Measurements from ENCODE around the gene CC2D1A. TPM values are rescaled to one million over a fixed set of nuclear protein-coding genes. Genes with fewer than 3 reads are reported as not detected.
A peak's percentile ranks its signal among the peaks of the same experiment; 100 is the strongest.

The CC2D1A gene
- total and polyA plus RNA-seq, 8 donors: 25.0 to 34.3 (median 30.5) TPM

DNA sequence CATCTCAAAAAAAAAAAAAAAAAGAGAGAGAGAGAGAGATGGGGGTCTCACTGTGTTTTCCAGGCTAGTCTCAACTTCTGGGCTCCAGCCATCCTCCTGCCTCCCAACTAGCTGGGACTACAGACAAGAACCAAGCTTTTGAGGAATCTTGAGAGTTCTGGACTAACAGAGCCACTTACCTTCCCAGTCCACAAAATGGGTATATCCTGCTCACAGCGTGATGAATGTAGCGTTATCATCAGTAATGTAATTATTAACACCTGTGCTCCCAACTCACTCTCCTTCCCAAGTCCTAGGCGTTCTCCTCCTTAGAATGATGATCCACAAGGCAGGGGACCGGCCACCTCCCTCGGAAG, 33.7 kb upstream of the CC2D1A start:
- TF ChIP-seq, protein P1, sequence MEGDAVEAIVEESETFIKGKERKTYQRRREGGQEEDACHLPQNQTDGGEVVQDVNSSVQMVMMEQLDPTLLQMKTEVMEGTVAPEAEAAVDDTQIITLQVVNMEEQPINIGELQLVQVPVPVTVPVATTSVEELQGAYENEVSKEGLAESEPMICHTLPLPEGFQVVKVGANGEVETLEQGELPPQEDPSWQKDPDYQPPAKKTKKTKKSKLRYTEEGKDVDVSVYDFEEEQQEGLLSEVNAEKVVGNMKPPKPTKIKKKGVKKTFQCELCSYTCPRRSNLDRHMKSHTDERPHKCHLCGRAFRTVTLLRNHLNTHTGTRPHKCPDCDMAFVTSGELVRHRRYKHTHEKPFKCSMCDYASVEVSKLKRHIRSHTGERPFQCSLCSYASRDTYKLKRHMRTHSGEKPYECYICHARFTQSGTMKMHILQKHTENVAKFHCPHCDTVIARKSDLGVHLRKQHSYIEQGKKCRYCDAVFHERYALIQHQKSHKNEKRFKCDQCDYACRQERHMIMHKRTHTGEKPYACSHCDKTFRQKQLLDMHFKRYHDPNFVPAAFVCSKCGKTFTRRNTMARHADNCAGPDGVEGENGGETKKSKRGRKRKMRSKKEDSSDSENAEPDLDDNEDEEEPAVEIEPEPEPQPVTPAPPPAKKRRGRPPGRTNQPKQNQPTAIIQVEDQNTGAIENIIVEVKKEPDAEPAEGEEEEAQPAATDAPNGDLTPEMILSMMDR (IDR thresholded peaks at IDR 0.05): no peak
- no peaks in the 10 kb centered on the region for H3K36me3 ChIP-seq
- H3K27ac ChIP-seq: no peak overlapping the region
- H3K9me3 ChIP-seq: no peaks in the 10 kb centered on the region
- no peak for DNase-seq
- peak overlapping the region; percentile 19 to 36 for H3K4me3 ChIP-seq
- no peaks in the 10 kb centered on the region for H3K27me3 ChIP-seq
- intact Hi-C loops (cut with DNase I): no loop called here
- peaks cover 0 to 11% of the 10 kb centered on the region in 2 donors for H3K4me1 ChIP-seq
- no peak for ATAC-seq

DNA sequence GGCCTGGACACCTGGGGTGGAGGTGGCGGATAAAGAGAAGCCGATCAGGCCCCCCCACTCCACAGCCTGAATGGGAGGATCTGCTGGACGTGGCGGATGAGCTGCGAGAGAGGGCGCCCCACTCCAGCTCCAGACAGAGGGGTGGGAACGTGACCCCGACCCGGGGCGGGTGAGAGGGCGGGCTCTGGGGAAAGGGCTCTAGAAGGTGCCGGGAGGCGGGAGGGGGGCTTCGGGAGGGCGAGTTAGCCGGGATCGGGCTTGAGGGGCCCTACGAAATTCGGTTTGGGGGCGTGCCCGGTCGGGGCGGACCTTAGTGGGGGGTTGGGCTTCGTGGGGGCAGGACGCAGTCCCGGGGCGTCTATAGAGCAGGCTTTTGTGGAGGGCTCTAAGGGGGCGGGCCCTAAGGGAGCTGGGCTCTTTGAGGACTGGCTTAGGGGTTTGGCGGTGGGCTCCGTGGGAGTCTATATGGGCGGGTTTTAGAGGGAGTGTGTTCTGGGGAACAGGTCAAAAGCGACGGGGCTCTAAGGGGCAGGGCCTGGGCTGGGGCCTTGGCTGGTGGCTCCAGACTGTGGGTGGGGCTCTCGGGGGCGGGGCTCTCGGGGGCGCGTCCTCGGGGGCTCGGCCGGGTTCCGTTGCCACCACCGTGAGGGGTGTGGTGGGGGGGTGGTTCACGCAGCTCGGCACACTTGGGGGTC, 33.2 kb upstream of the CC2D1A start:
- no peaks in the 10 kb centered on the region for H3K27me3 ChIP-seq
- intact Hi-C loops (cut with DNase I): no loop called here
- no peak overlapping the region for H3K27ac ChIP-seq
- TF ChIP-seq, protein P1 (IDR thresholded peaks at IDR 0.05): no peak
- DNase-seq (peak in 1 of 4 donors; percentile 83), ATAC-seq (peak; percentile 68)
- peak overlapping the region; percentile 19 to 36 for H3K4me3 ChIP-seq
- H3K9me3 ChIP-seq: no peaks in the 10 kb centered on the region
- no peaks in the 10 kb centered on the region for H3K36me3 ChIP-seq
- peaks cover 0 to 11% of the 10 kb centered on the region in 2 donors for H3K4me1 ChIP-seq

DNA sequence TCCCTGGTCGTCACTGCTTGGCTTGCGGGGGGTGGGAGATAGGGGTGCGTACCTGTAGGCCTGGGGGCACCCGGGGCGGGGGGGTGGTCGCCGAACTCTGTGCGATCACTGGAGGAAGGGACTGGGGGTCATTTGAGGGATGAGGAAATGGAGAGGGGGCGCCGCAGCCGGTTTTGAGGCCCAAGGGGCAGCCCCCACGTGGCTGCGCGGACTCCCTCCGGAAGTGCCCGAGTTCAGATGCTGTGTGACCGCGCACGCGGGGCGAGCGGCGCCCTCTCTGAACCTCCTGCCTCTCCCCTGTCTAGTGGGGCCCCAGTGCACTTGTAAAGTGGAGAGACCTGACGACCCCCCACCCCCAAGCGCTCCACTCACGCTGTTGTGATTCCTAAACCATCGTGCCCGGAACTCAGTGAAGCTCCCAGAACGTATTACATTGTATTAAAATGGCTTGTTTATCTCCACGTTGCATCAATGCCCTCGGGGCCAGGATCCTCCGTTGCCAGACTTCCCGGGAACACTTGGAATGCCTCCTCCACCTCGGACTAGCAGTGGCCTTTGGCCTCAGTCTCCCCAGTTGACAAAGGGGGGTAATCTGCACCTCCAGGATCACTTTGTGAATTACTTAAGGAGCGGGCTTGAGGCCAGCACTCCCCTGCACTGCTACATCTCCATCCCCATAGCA, 32.0 kb upstream of the CC2D1A start:
- TF ChIP-seq, protein P1 (IDR thresholded peaks at IDR 0.05): no peak
- no peak overlapping the region for H3K4me3 ChIP-seq
- H3K36me3 ChIP-seq: no peaks in the 10 kb centered on the region
- ATAC-seq (no peak), DNase-seq (no peak)
- no peak overlapping the region for H3K27ac ChIP-seq
- H3K4me1 ChIP-seq: peaks cover 0 to 11% of the 10 kb centered on the region in 2 donors
- no peaks in the 10 kb centered on the region for H3K9me3 ChIP-seq
- intact Hi-C loops (cut with DNase I): no loop called here
- no peaks in the 10 kb centered on the region for H3K27me3 ChIP-seq

DNA sequence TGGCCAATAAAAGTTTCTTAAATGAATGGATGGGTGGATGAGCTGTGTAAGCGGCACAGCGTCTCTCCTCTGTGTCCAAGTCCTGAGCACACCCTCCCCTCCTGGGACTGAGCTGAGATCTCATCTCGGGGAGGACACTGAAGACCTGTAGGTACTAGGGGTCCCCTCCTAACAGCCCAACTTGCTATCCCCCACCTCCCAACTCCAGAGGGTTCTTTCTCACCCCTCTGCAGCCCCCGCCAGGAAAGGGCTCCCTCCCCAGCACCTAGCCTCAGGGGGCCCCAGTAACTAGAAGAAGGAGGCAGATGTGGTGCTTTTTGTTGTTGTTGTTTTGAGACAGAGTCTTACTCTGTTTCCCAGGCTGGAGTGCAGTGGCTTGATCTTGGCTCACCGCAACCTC, 30.2 kb upstream of the CC2D1A start:
- no peak overlapping the region for H3K27ac ChIP-seq
- intact Hi-C loops (cut with DNase I): loop anchor here in 1 of 2 donors (5.0 kb wide), 1 partner anchor 201 kb away; no protein-coding TSS in a partner anchor
- TF ChIP-seq, protein P1 (IDR thresholded peaks at IDR 0.05): no peak
- no peaks in the 10 kb centered on the region for H3K36me3 ChIP-seq
- H3K4me1 ChIP-seq: peaks cover 5 to 26% of the 10 kb centered on the region in 2 donors
- H3K9me3 ChIP-seq: no peaks in the 10 kb centered on the region
- DNase-seq (no peak), ATAC-seq (no peak)
- H3K4me3 ChIP-seq: no peak overlapping the region
- H3K27me3 ChIP-seq: no peaks in the 10 kb centered on the region

DNA sequence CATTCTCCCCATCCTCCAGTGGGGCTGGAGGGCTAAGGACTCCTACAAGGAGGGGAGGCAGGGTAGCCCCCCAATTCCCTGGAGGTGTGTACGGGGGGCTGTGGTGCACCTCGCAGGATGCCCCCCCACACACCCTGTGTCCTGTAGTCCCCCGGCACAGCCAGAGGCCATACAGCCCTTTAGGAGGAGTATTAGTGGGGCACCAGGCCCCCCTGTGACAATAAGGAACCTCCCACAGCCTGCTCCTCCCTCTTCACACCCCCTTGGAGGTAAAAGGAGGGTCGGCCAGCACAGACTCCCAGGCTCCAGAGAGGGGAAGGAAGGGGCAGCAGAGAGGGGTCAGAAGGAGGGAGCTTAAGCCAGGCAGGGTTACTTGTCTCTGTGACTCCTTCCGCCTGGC, 29.2 kb upstream of the CC2D1A start, which contains the start of gene NANOS3:
Gene NANOS3 (plus strand): TSS at position 301 of the 400 bp plus-strand sequence. CDS start 115 bp downstream, outside the sequence.
- intact Hi-C loops (cut with DNase I): loop anchor here in 1 of 2 donors (5.0 kb wide), 1 partner anchor 200 kb away; no protein-coding TSS in a partner anchor
- Histone ChIP-seq H3K4me1 (peaks cover 12 to 36% of the 10 kb centered on the region in 2 donors), H3K4me3 (no peak within 1 kb of the TSS), H3K27me3 (no peaks in the 10 kb centered on the region), H3K27ac (no peak within 1 kb of the TSS), H3K36me3 (no peaks in the 10 kb centered on the region), H3K9me3 (no peaks in the 10 kb centered on the region)
- TF ChIP-seq, protein P1 (IDR thresholded peaks at IDR 0.05): no peak
- ATAC-seq (no peak), DNase-seq (no peak)
